GM23248 (cell line): ENCODE results near the gene LTBR.

ENCODE experiments used
- EZH2 ChIP-seq: fragments of 200-600 bp; sonication (generic); IDR thresholded peaks from 2 replicates; pipeline ENCODE4 v1.6.1; 2018; ENCODE audit warnings: antibody characterized with exemption, mild to moderate bottlenecking; ENCODE audit not compliant: insufficient read depth, poor library complexity, severe bottlenecking
- EZH2phosphoT487 ChIP-seq: fragments of 200-600 bp; sonication (generic); IDR thresholded peaks from 2 replicates; pipeline ENCODE4 v1.6.1; 2018; ENCODE audit warnings: antibody characterized with exemption, moderate library complexity, mild to moderate bottlenecking, low read depth; ENCODE audit not compliant: insufficient read depth

DNA sequence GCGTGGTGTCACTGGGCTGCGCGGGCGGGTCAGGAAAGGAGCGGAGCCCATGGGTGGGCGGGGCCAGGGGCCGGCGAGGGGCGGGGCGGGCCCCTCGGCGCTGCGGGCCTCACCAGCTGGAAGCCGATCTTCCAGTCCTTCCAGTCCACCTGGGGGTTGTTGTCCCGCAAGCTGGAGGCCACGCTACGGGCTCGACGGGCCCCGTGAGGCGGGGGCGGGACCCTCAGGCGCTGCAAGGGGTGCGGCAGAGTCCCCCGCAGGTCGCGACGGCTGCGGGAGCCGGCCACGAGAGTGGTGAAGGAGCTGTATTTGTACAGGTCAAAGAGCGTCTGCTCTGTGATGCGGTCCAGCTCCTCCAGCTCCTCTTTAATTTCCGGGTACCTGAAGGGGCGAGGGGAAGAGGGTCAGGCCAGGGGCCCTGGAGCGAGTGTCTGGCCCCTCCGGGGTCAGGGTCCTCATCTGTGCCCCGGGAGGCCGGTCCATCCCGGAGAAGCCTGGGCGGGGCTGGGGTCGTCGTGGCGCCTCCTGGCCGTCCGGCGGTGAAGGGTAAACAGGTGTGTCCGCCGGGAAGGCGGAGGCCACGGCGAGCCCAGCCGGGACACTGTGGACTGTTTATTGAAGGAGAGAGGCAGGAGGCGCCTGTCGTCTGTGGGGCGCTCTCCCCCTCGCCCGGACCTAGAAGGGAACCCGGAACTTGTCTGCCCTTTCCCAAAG lies 20.5 kb upstream of the LTBR start:
- TF ChIP-seq EZH2 (no peak), EZH2phosphoT487 (no peak)
